Activated CD4-positive, alpha-beta T cell treated with anti-CD3 and anti-CD28 coated beads for 24 hours (primary cell): Measurements from ENCODE around the gene PTCHD4.
"Not testable (repeated sequence)": the region's sequence is repeated elsewhere in the genome, so short reads cannot be mapped to it uniquely, and the experiment has no call there.

ENCODE experiments used
- DNase-seq, 2 donors: peaks; one replicate each; pipeline ENCODE4 v3.0.0-alpha.2; 2020; ENCODE audit warnings: low read depth in 2 of 2

The PTCHD4 gene

DNA sequence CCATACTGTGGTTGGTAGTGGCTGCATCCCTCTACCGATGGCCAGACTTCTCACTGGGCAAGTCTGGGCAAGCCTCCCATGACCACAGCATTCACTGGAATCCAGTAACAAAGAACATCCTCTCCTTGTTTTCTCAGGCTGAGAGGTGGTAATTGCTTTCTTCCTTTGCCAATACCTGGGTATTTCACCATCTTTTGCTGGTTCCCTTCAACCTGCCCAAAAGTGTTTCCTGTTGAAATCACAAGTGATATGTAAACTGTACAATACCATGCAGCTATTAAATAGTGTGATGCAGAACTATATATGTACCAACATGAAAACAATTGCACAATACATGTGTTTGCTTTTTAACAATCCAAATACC, at the start of gene PTCHD4:
PTCHD4 (minus strand) TSS at position 55 of the 364 bp plus-strand sequence. CDS start 42,240 bp downstream, outside the sequence.
- DNase-seq = no peak

DNA sequence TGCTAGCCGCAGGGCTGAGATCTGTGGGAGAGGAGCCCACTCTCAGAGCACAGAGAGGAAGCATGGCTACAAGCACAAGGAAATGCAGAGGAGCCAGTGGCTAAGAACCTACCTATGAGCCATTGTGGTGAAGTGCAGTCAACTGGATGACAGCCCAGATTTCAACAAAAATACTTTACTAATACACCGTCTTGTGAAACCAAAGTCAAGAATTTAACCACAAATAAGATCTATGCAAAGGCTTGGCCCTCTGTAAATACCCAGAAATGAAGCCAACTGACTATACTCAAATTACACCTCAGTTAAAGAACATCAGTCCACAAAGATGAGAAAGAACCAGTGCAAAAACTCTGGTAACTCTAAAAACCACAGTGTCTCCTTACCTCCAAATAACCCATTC, 40.1 kb upstream of the PTCHD4 start:
- no peak for DNase-seq

DNA sequence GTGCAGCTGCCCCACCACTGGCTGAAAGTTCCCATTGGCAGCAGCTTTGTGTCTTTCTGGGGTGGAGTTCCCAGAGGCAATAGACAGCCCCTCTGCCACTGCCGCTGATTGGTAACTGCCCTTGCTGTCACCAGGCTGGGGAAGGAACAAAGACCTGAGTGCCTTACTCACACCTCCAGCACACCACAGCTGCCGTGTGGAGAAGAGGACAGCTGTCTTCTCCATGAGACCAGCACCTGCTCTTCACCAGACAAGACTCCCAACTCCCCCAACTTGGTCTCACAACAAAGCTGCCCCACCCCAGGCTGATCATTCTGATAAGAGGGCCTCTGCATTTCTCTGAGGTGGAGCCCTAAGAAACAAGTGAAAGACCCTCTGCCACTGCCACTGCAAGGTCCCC, 39.7 kb upstream of the PTCHD4 start:
- no peak for DNase-seq

DNA sequence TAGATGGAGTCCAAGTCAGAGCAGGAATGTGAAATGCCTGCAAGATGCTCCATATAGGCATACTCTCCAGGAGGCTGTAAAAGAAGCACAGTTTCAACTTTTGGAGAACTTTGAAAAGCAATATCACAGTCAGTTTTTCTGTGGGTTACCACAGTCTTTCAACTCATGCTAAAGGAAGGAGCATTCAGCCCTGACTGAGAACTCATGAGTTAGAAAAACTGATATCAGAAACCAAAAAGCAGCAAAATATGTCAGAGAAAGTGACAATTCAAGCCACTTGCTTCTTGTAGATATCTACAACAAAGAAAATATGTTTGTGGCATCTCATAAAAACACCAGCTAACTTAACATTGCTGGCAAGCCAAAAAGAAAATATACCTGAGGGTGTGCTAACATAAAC, 36.1 kb upstream of the PTCHD4 start:
- no peak for DNase-seq

DNA sequence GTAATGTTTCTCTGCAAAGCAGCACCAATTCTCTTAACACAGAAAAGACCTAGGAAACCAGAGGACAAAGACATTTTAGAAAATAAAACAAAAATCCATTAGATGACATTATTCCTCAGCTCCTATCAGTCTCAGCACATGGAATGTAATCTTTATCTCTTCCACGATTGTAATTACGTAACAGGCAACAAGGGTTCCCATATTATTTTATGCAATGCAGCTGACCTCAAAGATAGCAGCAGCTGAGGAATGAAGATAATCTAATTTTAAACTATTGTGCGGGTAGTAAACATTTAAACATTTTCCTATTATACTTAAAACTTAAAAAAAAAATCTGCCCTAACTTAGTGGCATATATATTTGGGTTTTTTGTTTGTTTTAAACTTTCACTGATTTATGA, 33.0 kb upstream of the PTCHD4 start:
- DNase-seq = no peak

- no peak for DNase-seq
Observed at GRCh38 chr6:48141975-48142374, 31.0 kb upstream of the PTCHD4 start.

DNA sequence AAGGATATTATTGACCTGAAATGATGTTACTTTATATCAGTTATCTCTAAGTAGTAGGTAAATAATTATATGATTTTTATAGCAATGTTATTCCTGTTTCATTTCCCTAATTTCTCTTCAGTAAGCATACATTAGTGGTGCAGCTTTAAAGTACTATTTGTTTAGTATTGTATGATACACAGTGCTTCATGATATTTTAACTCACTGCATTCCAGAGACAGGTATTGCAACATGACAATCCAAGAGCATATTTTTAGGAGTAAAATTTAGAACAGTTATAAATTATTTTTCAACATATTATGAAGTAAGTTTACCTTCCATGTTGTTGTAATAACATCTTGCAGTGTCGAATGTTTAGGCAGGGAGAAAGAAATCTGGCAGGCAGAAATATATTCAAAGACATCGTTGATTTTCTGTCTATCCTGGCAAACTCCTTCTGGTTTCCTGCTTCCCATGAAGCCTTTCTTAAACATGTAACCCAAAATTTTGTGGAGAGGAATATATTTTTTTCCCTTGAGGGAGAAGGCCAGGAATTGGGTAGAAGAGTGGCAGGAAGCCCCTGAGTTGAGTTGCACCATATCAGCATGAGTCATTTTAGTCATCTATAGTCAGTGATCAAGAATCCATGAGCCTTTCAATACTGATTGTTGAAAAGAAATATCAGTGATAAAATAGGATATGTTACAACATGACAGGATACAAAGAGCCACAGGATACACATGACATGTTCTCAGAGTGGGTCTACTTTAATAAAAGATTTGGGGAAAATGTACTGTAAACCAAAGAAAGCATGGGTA, 29.0 kb upstream of the PTCHD4 start:
- no peak for DNase-seq

GRCh38 chr6:48136856-48137255, 25.9 kb upstream of the PTCHD4 start:
- no peak for DNase-seq

DNA sequence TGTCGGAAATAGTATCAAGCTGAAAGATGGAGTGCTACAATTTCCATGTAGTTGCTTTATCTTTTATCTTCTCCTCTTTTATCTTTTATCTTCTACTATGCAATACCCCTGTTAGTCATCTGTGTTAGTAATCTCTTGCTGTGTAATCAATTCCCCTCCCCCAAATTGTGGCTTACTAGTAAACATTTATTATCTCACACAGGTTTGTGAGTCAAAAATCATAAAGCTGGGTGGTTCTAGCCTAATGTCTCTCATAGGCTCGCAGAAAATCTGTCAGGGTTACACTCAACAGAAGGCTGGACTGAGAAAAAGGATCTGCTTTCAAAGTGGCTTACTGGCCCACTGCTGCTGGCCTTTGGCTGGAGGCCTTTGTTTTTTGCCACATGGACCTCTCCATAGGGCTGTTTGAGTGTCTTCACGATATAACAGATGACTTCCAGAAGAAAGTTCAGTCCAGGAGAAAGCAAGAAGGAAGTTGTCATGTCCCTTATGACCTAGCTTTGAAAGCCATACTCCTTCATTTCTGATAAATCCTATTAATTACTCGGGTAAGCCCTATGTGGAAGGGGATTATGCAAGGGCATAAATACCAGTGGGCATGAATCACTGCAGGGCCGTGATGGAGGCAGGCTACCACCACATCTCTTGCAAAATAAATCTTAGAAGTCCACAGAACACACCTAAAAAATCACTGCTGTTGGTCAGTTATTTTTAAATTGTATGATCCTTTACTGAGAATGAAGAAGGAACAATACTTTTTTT, 24.5 kb upstream of the PTCHD4 start:
- DNase-seq = no peak

DNA sequence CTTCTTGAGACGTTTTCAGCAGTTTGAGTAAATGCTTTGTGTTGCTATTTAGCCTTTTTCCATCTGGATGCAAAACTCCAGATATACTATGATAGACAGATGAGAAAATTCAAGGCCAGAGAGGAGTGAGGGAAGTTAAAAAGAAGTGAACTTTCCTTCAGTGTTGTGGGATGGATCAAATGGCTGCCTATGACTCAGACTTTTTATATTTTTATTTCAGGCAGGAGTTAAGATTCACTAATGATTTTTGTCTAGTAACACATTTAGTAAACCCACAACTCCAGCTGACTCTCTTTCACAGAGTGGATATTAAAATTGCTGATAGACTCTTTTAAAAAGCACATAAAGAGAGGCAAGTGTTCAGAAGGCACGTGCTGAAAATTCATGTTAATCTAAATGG, 23.2 kb upstream of the PTCHD4 start:
- no peak for DNase-seq

DNA sequence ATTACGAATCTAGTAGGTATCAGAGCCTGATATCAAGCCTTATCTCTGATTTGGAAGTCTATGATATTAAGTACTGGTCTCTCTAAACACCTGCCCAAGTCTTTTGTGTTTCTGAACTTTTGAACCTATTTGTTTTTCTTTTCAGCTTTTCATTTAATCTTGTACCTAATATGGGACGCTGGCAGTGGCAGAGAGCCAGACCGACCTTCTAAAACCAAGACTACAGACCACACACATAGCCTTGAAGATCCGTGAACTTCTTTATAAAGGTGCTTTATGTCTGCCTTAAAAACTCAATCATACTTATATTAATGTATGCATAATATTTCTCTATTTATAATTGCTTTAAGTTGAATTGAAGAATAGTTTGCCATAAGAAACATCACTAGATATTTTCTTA, 12.6 kb upstream of the PTCHD4 start:
- DNase-seq = no peak

GRCh38 chr6:48121983-48122749, 11.2 kb upstream of the PTCHD4 start:
- not testable (repeated sequence) for DNase-seq

- no peak for DNase-seq
Observed at GRCh38 chr6:48116699-48117645, 6.0 kb upstream of the PTCHD4 start.

DNA sequence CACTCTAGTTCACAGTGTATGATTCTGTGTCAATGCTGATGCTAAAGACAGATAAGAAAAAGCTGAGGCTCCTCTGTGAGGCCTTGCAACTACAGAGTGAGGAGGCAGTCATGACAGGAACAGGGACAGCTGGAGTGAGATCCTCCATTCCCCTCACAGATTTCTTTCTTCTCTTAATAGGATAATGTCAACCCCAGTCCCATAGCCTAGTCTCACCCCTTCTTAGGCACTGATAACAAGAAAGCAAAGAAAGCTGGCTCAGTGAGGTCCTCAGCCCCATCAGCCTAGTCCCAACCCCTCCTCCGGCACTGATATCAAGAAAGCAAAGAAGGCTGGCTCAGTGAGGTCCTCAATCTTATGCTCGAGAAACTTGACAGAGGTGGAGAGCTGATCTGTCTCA, 2.1 kb upstream of the PTCHD4 start:
- no peak for DNase-seq

- DNase-seq = no peak
Observed at GRCh38 chr6:48111575-48111974, 578 bp upstream of the PTCHD4 start.

DNA sequence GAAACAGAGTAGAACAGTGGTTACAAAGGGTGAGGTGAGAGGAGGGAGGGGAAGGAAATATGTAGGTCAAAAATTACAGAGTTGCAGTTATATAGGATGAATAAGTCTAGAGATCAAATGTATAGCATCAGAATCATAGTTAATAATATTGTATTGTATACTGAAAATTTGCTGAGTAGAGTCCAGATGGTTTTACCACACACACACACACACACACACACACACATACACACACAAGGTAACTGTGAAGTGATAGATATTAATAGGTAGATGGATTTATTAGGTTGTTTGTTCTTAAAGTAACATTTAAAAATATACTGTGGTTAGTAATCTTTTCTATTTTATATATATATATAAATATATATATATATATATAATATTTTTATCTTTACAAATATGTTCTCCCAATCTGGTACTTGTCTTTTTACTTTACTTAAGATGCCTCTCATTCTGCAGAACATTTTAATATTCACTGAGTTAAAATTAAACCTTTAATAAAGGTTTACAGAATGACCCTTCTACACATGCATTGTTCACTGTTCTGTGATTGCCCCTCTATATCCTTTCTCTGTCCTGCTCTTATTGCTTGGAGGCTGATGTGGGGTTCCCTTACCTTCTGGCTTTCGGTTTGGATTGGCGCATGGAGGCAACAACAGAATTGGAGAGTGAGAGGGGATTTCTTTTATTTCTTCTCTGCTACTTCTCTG, 408 bp downstream of the PTCHD4 start:
- DNase-seq = no peak

GRCh38 chr6:48109944-48110343, 1.1 kb downstream of the PTCHD4 start:
- no peak for DNase-seq

GRCh38 chr6:48102476-48103195, 8.4 kb downstream of the PTCHD4 start:
- DNase-seq = not testable (repeated sequence)

- DNase-seq = no peak
Observed at GRCh38 chr6:48101290-48101689, 9.7 kb downstream of the PTCHD4 start.

- no peak for DNase-seq
Observed at GRCh38 chr6:48100588-48100895, 10.5 kb downstream of the PTCHD4 start.
